ACHN (cell line): Measurements from ENCODE around the gene SUSD4.
"Not testable (repeated sequence)": the region's sequence is repeated elsewhere in the genome, so short reads cannot be mapped to it uniquely, and the experiment has no call there.

Experiments
- DNase-seq: peaks from one replicate; pipeline ENCODE4 v3.0.0-alpha.2; 2015
- in situ Hi-C: cut with HindIII; loops from 2 replicates; pipeline ENCODE4 v1.10.0; 2017; ENCODE audit warnings: low sequenced_read_pairs, low pct_ligation_motif_present, low pct_unique_long_range_greater_than_20kb

SUSD4 gene

GRCh38 chr1:223312705-223313414 is 51.1 kb downstream of the SUSD4 start:
- DNase-seq: no peak
- in situ Hi-C loops: no loop called here

GRCh38 chr1:223312273-223312672 is 51.7 kb downstream of the SUSD4 start:
- in situ Hi-C loops: no loop called here
- DNase-seq: no peak

GRCh38 chr1:223311826-223312225 is 52.1 kb downstream of the SUSD4 start:
- in situ Hi-C loops: no loop called here
- no peak for DNase-seq

GRCh38 chr1:223308136-223308535 is 55.8 kb downstream of the SUSD4 start:
- in situ Hi-C loops: no loop called here
- DNase-seq: no peak

GRCh38 chr1:223307544-223307943 is 56.4 kb downstream of the SUSD4 start:
- DNase-seq: no peak
- in situ Hi-C loops: no loop called here

GRCh38 chr1:223304931-223305330 is 59.0 kb downstream of the SUSD4 start:
- in situ Hi-C loops: no loop called here

GRCh38 chr1:223301371-223301770 is 62.6 kb downstream of the SUSD4 start:
- in situ Hi-C loops: no loop called here
- no peak for DNase-seq

More at GRCh38 chr1:223304931-223305330, 59.0 kb downstream of the SUSD4 start:
- DNase-seq: no peak

GRCh38 chr1:223299553-223299952 is 64.4 kb downstream of the SUSD4 start:
- DNase-seq: no peak
- in situ Hi-C loops: no loop called here

- in situ Hi-C loops: no loop called here
- DNase-seq: no peak
These were observed 65.3 kb downstream of the SUSD4 start for GRCh38 chr1:223298701-223299100.

GRCh38 chr1:223297800-223298199 is 66.2 kb downstream of the SUSD4 start:
- DNase-seq: no peak
- in situ Hi-C loops: no loop called here

GRCh38 chr1:223291796-223292195 is 72.2 kb downstream of the SUSD4 start:
- no peak for DNase-seq
- in situ Hi-C loops: no loop called here

GRCh38 chr1:223290397-223290796 is 73.6 kb downstream of the SUSD4 start:
- in situ Hi-C loops: no loop called here
- no peak for DNase-seq

GRCh38 chr1:223289621-223290020 is 74.4 kb downstream of the SUSD4 start:
- in situ Hi-C loops: no loop called here
- no peak for DNase-seq

- in situ Hi-C loops: no loop called here
- DNase-seq: no peak
These were observed 75.2 kb downstream of the SUSD4 start for GRCh38 chr1:223288826-223289225.

GRCh38 chr1:223285452-223285851 is 78.5 kb downstream of the SUSD4 start:
- in situ Hi-C loops: no loop called here
- no peak for DNase-seq

- DNase-seq, in situ Hi-C loops: not testable (repeated sequence)
These were observed 80.3 kb downstream of the SUSD4 start for GRCh38 chr1:223283697-223284096.

- DNase-seq, in situ Hi-C loops: not testable (repeated sequence)
These were observed 85.7 kb downstream of the SUSD4 start for GRCh38 chr1:223278311-223278710.

GRCh38 chr1:223276029-223276428 is 87.9 kb downstream of the SUSD4 start:
- no peak for DNase-seq
- in situ Hi-C loops: no loop called here

GRCh38 chr1:223273511-223273910 is 90.5 kb downstream of the SUSD4 start:
- in situ Hi-C loops: no loop called here
- no peak for DNase-seq

- in situ Hi-C loops: no loop called here
- DNase-seq: no peak
These were observed 92.7 kb downstream of the SUSD4 start for GRCh38 chr1:223271085-223271781.
